ENCODE results near the gene ACTR6.

GRCh38 chr12:100171248-100171647 is 29.4 kb upstream of the ACTR6 start:
- TF ChIP-seq CTCF (IDR thresholded peaks at IDR 0.05) = no peak
- no peak for TF ChIP-seq POLR2AphosphoS5 (IDR thresholded peaks at IDR 0.05)

All from breast epithelium (tissue), 3 donors.